Stimulated activated CD8-positive, alpha-beta memory T cell treated with anti-CD3 and anti-CD28 coated beads, Interleukin-15, amount 100 ng/mL, for 48 hours (primary cell): ENCODE measurements around the gene COQ9.
"Not testable (repeated sequence)": the region's sequence is repeated elsewhere in the genome, so short reads cannot be mapped to it uniquely, and the experiment has no call there.

ENCODE experiments used
- DNase-seq, 2 donors: peaks; one replicate each; pipeline ENCODE4 v3.0.0-alpha.2; 2020; ENCODE audit warnings: low read depth in 2 of 2

COQ9 gene

DNA sequence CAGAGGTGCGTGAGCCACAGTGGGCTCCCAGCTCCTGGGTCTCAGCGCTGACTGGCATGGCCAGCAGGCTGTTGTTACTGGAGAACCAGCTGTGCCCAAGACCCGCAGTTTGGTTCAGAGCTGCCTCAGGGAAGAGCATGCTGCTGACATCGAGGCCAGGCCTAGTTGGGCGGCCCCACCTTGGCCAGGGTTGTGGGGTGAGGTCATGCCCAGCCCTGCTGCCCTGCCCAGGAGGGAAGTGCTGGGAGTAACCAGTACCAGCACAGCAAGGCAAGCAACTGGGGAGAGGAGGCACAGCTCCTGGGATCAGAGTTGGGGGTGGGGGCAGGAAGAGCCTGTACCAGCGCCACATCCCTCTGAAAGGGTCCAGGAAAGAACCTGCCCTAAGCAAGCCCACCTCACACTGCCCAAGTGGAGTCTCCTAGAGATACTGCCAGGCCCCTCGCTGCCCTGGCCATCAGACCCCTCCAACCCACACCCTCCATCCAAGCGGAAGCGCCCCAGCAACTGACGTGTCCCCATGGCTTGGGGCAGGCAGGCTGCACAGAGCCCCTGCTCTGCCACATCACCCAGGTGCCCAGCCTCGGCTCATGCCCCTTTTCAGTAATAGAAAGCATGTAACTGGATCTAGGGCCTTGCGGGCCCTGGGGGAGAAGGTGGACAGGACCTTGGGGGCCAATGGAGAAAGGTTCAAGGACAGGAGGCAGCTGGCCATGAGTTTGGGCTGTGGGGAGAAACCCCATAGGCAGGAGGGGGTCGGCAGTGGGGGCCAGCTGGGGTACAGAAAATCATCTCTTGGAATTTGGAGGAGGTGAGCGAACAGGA, 38.0 kb downstream of the COQ9 start:
- DNase-seq, result no peak

GRCh38 chr16:57485916-57486857, 38.9 kb downstream of the COQ9 start, which contains the start of gene DOK4:
TSS of gene DOK4 (minus strand) at chr16:57486493. CDS start at chr16:57479507, 6,986 bp downstream.
- peak; percentile 72 to 75 for DNase-seq

DNA sequence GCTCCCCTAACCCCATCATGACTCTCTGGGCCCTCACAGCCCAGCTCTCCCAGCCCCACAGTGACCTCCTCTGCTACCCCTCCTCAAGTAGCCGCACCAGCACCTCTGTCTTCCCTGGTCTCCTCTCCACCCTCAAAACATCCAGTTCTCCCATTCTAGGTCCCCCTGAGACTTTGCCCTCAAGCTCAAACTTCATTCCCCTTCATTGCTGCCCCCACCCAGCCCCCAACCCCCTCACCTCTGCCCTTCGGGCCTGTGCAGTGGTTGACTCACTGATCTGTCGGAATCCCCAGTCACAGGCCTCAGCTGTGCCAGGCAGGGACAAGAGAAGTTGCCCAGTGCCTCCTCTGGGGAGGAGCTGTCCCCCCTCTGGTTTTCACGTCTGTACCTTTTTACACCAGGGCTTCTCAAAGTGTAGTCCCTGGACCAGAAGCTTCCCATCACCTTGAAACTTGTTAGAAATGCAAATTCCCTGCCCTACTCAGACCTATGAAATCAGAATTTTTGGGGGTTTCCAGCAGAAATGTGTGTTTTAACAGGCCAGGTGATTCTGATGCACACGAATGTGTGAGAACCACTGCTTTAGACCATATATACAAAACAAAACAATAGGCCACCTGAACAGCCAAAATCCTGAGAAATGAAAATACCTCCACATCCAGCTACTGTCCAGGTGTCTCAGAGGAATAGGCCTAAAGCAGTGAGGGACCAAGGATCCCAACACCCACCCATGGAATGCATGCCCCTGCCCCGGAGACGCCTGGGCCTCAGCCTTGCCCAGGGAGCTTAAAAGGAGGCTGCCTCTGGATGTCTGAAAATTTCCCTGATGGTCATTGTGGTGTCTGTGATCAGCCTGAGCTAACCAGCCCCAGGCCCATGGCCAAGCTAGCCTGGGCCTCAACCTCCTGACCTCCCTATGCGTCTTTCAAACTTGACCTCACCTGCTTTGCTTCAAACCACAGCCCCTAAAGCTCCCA, 39.9 kb downstream of the COQ9 start:
- DNase-seq, result no peak

- DNase-seq, result no peak
These were observed 42.0 kb downstream of the COQ9 start for GRCh38 chr16:57489229-57489628.

GRCh38 chr16:57493767-57494166, 46.5 kb downstream of the COQ9 start:
- DNase-seq, result no peak

DNA sequence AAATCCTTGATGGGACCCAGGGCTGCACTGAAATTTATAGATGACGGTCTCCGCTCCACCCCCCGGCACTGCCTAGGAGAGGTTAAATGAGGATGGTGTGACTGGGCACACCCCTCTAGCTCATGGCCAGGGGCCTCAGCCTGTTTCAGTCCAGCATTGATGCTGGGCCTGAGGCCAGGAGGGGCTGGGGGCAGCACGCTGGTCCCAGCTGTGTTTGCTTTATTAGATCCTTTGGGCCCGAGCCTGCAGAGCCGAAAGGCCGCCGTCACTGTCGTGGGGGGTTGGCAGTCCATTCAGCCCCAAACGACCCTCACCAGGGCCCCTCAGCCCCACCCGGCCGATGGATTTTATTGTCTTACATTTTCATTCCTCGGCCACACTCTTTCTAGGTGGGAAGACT, 49.8 kb downstream of the COQ9 start:
- no peak for DNase-seq

DNA sequence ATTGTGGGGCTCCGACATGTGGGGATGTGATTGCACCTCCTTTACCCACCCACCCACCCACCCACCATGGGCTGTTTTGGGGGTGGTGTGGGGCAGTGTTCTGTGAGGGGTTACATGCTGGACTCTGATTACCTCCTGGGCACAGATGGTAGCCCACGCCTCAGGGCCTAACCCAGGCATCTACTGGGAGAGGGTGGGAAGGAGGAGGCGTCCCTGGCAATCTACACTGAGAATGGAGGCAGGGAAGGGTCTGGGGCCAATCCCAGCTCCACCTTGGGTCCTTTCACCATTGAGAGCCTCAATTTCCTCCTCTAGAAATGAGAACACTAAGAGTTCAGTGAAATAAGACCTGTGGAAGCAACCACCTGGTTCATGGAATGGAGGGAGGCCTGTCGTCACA, 50.8 kb downstream of the COQ9 start:
- no peak for DNase-seq

GRCh38 chr16:57499941-57500340, 52.7 kb downstream of the COQ9 start:
- not testable (repeated sequence) for DNase-seq

- no peak for DNase-seq
These were observed 53.4 kb downstream of the COQ9 start for GRCh38 chr16:57500578-57501111.

DNA sequence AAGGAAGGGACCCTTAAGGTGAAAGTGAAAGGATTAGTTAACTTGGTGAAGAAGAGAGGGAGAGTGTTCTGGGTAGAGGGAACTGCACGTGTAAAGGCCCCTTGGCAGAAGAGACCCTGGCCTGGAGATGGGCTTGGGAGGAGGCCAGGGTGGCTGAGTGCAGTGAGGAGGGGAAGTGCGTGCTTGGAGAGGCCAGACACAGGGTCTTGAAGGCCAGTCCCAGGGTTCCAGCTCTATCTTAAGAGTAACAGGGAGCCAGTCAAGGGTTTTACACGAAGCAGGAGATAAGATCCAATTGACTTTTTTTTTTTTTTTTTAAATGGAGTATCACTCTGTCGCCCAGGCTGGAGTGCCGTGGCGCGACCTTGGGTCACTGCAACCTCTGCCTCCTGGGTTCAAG, 54.2 kb downstream of the COQ9 start:
- DNase-seq, result no peak

DNA sequence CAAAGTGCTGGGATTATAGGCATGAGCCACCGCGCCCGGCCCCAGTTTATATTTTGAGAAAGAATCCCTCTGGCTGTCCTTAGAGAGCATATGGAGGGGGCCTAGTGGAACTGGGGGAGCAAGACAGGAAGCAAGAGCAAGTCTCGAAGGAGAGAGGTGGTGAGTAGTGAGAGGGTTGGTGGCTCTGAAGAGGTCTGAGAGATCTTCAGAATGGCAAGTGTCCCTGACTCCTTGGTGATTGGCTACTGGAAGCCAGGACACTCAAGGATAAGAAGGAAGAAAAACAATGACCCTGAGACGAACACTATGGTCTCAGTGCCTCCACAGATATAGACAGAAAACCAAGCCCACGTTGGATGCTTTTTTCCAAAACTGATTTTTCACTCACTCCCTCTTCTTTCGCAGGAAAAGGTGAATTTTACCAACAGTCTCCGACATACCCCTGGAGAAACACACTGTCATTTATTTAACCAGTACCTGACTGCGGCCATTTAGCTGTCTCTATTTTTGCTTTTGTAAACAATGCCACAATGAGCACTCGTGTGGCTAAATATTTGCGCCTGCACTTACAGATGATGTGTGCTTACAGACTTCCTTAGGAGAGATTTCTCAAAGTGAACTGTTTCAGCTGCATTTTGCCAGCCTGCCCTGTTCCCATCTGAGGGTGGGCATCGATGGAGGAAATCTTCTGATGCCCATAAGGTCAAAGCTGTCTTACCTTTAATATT, 54.9 kb downstream of the COQ9 start:
- DNase-seq, result no peak

DNA sequence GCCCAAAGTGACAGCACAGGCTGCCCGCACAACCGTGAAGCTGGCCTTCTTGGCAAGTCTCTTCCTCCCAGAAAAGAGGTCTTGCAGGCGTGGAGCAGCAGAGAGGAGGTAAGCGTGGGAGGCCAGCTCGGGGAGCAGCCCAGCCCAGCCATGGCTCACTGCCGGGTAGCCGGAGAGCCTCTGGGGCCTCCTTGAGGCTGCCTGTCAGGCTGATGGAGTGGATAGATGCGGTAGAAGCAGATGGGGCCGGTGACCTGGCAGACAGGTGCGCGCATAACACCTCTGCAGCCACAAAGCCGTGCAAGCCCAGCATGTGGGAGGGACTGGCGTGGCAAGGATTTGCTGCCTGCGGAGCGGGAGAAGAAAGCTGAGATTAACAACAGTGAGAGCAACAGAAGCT, 56.1 kb downstream of the COQ9 start:
- DNase-seq, result no peak

- DNase-seq, result no peak
These were observed 56.7 kb downstream of the COQ9 start for GRCh38 chr16:57504001-57504400.

GRCh38 chr16:57504491-57504890, 57.2 kb downstream of the COQ9 start:
- no peak for DNase-seq

DNA sequence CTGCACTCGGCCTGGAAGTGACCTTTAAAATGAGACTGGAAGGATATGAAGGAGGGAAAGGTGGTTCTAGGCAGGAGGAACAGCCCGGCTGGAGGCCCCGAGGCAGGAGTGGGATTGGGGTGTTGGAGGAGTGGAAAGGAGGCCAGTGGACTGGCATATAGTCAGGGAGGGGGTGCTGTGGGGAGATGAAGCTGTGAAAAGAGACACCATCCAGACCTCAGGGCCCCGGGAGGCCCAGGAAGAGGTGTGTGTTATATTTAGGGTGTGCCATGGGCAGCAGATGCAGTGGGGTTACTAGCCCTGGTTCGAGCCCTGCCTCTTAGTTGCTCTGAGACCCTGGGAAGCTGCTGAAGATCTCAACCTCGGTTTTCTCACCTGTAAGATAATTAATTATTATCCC, 57.9 kb downstream of the COQ9 start:
- DNase-seq, result no peak

DNA sequence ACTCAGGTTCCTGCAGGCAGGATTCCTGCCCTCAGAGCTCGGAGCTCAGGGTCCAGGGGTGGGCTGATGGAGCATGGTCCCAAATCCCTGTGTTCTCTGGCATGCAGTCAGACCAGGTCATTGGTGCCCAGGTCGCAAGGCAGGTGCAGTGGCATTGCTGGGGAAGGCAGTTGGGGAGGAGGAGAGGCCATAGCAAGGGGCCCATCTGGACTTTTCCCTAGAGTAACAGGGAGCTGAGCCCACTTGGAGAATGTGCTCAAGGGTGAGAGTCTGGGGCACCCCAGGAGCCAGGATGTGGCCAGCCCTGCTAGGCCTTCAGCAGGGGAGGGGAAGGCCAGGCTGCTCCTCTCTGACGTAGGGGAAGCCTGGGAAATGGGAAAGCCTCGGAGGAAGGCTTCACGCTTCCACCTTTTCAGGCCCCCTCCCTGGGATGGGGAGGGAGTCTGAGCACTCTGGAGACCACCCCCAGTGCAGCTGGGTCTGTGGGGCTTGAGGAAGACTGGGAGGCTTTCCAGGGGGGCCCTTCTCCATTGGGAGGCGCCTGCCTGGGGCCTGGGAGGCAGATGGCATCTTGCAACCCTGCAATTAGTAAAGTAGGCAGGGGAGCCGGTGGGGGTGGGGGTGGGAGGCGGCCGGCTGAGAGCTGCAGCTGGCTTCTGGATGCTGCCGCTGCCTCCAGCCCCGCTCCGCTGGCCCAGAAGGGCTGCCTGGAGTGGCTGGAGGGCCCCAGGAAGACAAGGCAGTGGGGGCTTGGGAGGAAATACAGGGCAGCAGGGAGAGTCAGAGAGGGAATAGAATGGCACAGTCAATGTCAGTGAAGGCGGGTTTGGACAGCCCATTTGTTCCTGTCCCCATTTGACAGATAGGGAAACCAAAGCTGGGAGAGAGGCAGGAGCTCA, 60.1 kb downstream of the COQ9 start:
- DNase-seq, result no peak

DNA sequence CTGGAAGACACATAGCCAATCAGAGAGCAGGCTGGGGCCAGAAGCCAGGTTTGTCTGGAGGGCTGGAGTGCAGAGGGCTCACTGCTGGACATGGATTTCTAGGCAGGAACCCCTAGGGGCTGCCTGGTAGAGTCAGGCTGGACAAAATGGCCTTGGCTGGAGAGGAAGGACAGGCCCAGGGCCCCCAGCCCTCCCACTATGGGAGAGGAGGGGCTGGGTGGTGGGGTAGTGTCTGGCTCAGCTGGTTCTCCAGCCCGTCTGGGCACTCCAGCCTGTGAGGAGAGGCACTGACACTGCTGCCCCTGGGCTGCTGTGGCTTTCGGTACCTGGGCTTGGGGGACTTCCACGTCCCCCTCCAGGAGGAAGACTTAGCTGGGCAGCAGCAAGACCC, 60.8 kb downstream of the COQ9 start:
- DNase-seq, result no peak

DNA sequence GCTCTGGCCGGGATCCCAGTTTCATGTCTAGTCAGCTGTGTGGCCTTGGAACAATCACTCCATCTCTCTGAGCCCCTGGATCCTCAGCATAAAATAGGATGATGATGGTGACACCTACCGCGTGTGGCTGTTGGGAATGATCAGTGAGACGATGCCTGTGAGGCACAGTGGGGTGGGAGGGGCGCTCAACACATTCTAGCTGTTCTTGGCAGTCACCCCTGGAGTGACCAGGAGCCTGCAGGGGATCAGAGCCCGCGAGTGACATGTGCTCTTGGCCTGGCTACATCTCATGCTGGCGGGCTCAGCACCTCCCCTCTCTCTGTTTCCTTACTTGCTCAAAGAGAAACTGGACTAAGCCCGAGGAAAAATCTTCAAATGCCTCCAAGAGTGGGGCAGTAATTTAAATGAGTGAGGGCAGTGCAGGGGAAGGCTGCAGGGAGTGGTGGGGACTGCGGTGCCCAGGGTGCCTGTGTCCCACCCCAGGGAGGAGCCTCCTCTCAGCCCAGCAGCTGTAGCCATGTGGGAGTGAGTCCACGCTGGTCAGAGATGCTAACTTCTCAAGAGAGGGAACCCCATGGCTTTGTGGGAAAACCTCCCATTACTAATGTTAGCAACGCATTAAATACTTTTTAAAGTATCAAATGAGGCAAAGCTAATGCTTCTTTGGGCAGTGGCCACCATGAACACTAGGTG, 62.1 kb downstream of the COQ9 start:
- no peak for DNase-seq
